Calu3 (cell line): ENCODE data around the gene BID. TPM values are rescaled to one million over a fixed set of nuclear protein-coding genes. Genes with fewer than 3 reads are reported as not detected.

Experiments
- BruUV-seq: library from RNA; stranded (reverse); fragments of 400-500 nt; replicated peaks from 2 replicates; lab custom pipeline; 2021; lab: Mats Ljungman, UMichigan
- CTCF ChIA-PET: fragments of 300-600 bp; sonication (Branson Sonifier 250); formaldehyde crosslinking; loops from one replicate; lab custom pipeline; 2022; ENCODE audit warnings: antibody characterized with exemption; lab: Charles Lee
- DNase-seq: peaks from one replicate; pipeline ENCODE4 v3.0.0; 2022
- H3K27ac Mint-ChIP-seq: one replicate; pipeline ENCODE4 v1.8.0; 2022; ENCODE audit warnings: mixed read lengths; ENCODE audit not compliant: unreplicated experiment
- H3K27me3 Mint-ChIP-seq: one replicate; pipeline ENCODE4 v1.8.0; 2022; ENCODE audit warnings: mixed read lengths; ENCODE audit not compliant: unreplicated experiment
- H3K36me3 Mint-ChIP-seq: one replicate; pipeline ENCODE4 v1.8.0; 2022; ENCODE audit warnings: mild to moderate bottlenecking, moderate library complexity, mixed read lengths; ENCODE audit not compliant: insufficient read depth, unreplicated experiment
- H3K4me1 Mint-ChIP-seq: one replicate; pipeline ENCODE4 v1.8.0; 2022; ENCODE audit warnings: mild to moderate bottlenecking, low read depth, mixed read lengths; ENCODE audit not compliant: unreplicated experiment
- H3K4me3 Mint-ChIP-seq: one replicate; pipeline ENCODE4 v1.8.0; 2022; ENCODE audit warnings: mild to moderate bottlenecking, low read depth, moderate library complexity, mixed read lengths; ENCODE audit not compliant: unreplicated experiment
- H3K9me3 Mint-ChIP-seq: one replicate; pipeline ENCODE4 v1.8.0; 2022; ENCODE audit warnings: low read depth, mixed read lengths; ENCODE audit not compliant: unreplicated experiment
- CTCF ChIP-seq: fragments of 200-600 bp; IDR thresholded peaks from one replicate; pipeline ENCODE4 v1.8.0; 2022; ENCODE audit warnings: antibody characterized with exemption; ENCODE audit not compliant: unreplicated experiment
- intact Hi-C: fragments of 100-400 bp; cut with micrococcal nuclease; formaldehyde crosslinking; loops from one replicate; pipeline ENCODE4 v1.10.0; 2022; ENCODE audit not compliant: unreplicated experiment
- total RNA-seq: library from RNA; stranded (reverse); gene quantifications from 2 replicates; pipeline ENCODE4 v1.2.3, GENCODE V29; 2022

The BID gene
- total RNA-seq, 1 experiment from 2014 or later = 99.3 TPM

- BruUV-seq = no TSS peak
- Mint-ChIP-seq H3K27me3 (no peaks in the 10 kb centered on the region), H3K36me3 (no peaks in the 10 kb centered on the region), H3K27ac (no peak overlapping the region), H3K4me3 (no peak overlapping the region), H3K4me1 (peaks cover 25% of the 10 kb centered on the region), H3K9me3 (no peaks in the 10 kb centered on the region)
- no peak for DNase-seq
- intact Hi-C loops = loop anchor here (1.0 kb wide), 1 partner anchor 226 kb away; no protein-coding TSS in a partner anchor
- TF ChIP-seq CTCF = no peak
- CTCF ChIA-PET = interaction anchor here (0.9 to 3.8 kb wide), 12 partner anchors 11 to 710 kb away, joined by 3 to 68 read pairs (median 6); partner anchors contain the start of genes BCL2L13, BID and PEX26
Measured at GRCh38 chr22:17784776-17785175, 10.5 kb upstream of the BID start.

- Mint-ChIP-seq H3K27ac (no peak overlapping the region), H3K36me3 (no peaks in the 10 kb centered on the region), H3K4me1 (peaks cover 25% of the 10 kb centered on the region), H3K27me3 (no peaks in the 10 kb centered on the region), H3K4me3 (no peak overlapping the region), H3K9me3 (no peaks in the 10 kb centered on the region)
- no TSS peak for BruUV-seq
- no peak for DNase-seq
- no peak for TF ChIP-seq CTCF
- CTCF ChIA-PET = interaction anchor here (1.9 to 3.8 kb wide), 2 partner anchors 41 to 225 kb away, joined by 27 to 68 read pairs; no protein-coding TSS in a partner anchor
- intact Hi-C loops = no loop called here
Measured at GRCh38 chr22:17783773-17784480, 9.7 kb upstream of the BID start.

DNA sequence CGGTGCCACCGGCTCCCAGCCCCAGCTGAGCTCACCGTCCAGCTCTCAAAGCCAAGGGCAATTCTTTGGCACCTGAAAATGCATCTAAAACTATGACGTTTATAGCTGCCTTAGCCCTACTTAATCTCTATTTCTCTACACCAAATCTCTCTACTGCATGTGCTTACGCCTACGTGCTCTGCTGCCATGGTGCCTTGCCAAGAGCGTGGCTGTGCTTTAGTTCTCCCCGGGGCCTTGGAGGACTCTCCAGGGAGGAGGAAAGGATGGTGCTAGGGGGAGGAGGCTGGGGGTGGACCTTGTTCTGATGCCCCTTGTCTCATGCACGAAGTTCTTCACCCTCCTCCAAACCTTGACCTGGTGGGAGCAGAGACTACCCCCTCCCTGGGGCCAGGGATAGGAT lies 9.0 kb upstream of the BID start:
- Mint-ChIP-seq H3K4me3 (no peak overlapping the region), H3K4me1 (peaks cover 25% of the 10 kb centered on the region)
- no TSS peak for BruUV-seq

DNA sequence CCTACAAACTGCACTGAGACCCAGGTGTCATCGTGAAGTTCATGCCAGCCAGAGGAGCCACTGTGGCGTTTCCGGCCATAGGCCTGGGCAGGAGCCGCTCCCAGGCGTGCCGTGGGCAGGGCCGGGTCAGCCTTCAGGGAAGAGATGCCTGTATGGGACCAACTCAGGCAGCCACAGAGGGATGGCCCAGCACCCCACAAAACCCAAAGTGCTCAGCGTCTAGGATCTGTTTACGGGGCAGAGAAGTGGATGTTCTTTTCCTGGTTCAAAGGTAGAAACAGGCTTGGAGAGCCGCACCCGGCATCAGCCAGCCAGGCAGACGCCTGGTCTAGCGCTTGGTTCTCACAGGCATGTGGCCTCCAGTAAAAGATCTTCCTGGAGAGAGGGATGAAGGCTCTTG lies 8.4 kb upstream of the BID start:
- no TSS peak for BruUV-seq
- Mint-ChIP-seq H3K36me3 (no peaks in the 10 kb centered on the region), H3K4me3 (no peak overlapping the region), H3K4me1 (peaks cover 25% of the 10 kb centered on the region), H3K27ac (no peak overlapping the region), H3K9me3 (no peaks in the 10 kb centered on the region), H3K27me3 (no peaks in the 10 kb centered on the region)
- no peak for TF ChIP-seq CTCF
- no peak for DNase-seq
- intact Hi-C loops = no loop called here
- CTCF ChIA-PET = interaction anchor here (1.8 kb wide), 1 partner anchor 40 kb away, joined by 10 read pairs; no protein-coding TSS in a partner anchor

More for the DNA sequence above, 9.0 kb upstream of the BID start:
- intact Hi-C loops = no loop called here
- DNase-seq = no peak
- CTCF ChIA-PET = no interaction called here
- Mint-ChIP-seq H3K27ac (no peak overlapping the region), H3K9me3 (no peaks in the 10 kb centered on the region), H3K36me3 (no peaks in the 10 kb centered on the region), H3K27me3 (no peaks in the 10 kb centered on the region)
- no peak for TF ChIP-seq CTCF
